ENCODE results near the gene YPEL5.

Gene YPEL5

DNA sequence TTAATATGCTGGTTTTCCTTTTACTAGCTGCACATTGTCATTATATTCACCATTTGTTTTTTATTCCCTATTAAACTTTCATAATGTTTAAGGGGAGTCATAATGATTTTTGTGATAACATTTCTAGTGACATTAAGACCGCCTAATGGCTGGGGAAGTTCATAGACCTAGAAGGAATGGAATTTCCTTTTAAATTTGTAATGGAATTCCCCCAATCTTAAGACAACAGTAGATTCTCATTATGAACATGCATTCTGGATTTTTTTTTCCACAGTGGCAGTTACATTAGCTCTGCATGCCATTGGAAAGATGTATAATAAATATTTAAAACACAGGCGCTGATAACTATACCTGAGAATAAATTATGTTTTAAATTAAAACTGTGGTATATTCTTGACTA, 8.4 kb downstream of the YPEL5 start:
- DNase-seq (ENCODE audit: low read depth), result no peak
- no peak for TF ChIP-seq CTCF (conservative IDR thresholded peaks at IDR 0.05; ENCODE audit: control insufficient read depth, insufficient read depth, low read depth, low read length)
- no peak overlapping the region for H3K4me3 ChIP-seq (ENCODE audit: control insufficient read depth, low read depth, low read length)

- no peak for TF ChIP-seq CTCF (conservative IDR thresholded peaks at IDR 0.05; ENCODE audit: control insufficient read depth, insufficient read depth, low read depth, low read length)
- H3K4me3 ChIP-seq (ENCODE audit: control insufficient read depth, low read depth, low read length), result no peak overlapping the region
- no peak for DNase-seq (ENCODE audit: low read depth)
Observed at GRCh38 chr2:30155889-30156658, 9.3 kb downstream of the YPEL5 start.

GRCh38 chr2:30157616-30158015, 10.8 kb downstream of the YPEL5 start:
- H3K4me3 ChIP-seq (ENCODE audit: control insufficient read depth, low read depth, low read length), result no peak overlapping the region
- TF ChIP-seq CTCF (conservative IDR thresholded peaks at IDR 0.05; ENCODE audit: control insufficient read depth, insufficient read depth, low read depth, low read length), result no peak
- no peak for DNase-seq (ENCODE audit: low read depth)

GRCh38 chr2:30159766-30160165, 13.0 kb downstream of the YPEL5 start:
- H3K4me3 ChIP-seq (ENCODE audit: control insufficient read depth, low read depth, low read length), result no peak overlapping the region
- no peak for TF ChIP-seq CTCF (conservative IDR thresholded peaks at IDR 0.05; ENCODE audit: control insufficient read depth, insufficient read depth, low read depth, low read length)
- no peak for DNase-seq (ENCODE audit: low read depth)

- TF ChIP-seq CTCF (conservative IDR thresholded peaks at IDR 0.05; ENCODE audit: control insufficient read depth, insufficient read depth, low read depth, low read length), result no peak
- H3K4me3 ChIP-seq (ENCODE audit: control insufficient read depth, low read depth, low read length), result no peak overlapping the region
- no peak for DNase-seq (ENCODE audit: low read depth)
Observed at GRCh38 chr2:30161929-30162706, 15.3 kb downstream of the YPEL5 start.

GRCh38 chr2:30162806-30163205, 16.0 kb downstream of the YPEL5 start:
- H3K4me3 ChIP-seq (ENCODE audit: control insufficient read depth, low read depth, low read length), result no peak overlapping the region
- TF ChIP-seq CTCF (conservative IDR thresholded peaks at IDR 0.05; ENCODE audit: control insufficient read depth, insufficient read depth, low read depth, low read length), result no peak
- DNase-seq (ENCODE audit: low read depth), result no peak

All from fibroblast of mammary gland (primary cell).